Retinal pigment epithelial cell (primary cell): Measurements from ENCODE around the gene LIPT2.

Experiments used
- DNase-seq: peaks from one replicate; pipeline ENCODE4 v3.0.0-alpha.2; 2010; ENCODE audit warnings: low read depth
- H3K4me3 ChIP-seq: 2 replicates; pipeline ENCODE4 v1.5.1; 2011; ENCODE audit warnings: mild to moderate bottlenecking, low read length, control low read depth, moderate library complexity
- TF ChIP-seq, protein P1 (sequence below): conservative IDR thresholded peaks from 2 replicates; pipeline ENCODE4 v1.5.1; 2011; ENCODE audit warnings: low read depth, low read length, control low read depth, inconsistent platforms

LIPT2 gene

DNA sequence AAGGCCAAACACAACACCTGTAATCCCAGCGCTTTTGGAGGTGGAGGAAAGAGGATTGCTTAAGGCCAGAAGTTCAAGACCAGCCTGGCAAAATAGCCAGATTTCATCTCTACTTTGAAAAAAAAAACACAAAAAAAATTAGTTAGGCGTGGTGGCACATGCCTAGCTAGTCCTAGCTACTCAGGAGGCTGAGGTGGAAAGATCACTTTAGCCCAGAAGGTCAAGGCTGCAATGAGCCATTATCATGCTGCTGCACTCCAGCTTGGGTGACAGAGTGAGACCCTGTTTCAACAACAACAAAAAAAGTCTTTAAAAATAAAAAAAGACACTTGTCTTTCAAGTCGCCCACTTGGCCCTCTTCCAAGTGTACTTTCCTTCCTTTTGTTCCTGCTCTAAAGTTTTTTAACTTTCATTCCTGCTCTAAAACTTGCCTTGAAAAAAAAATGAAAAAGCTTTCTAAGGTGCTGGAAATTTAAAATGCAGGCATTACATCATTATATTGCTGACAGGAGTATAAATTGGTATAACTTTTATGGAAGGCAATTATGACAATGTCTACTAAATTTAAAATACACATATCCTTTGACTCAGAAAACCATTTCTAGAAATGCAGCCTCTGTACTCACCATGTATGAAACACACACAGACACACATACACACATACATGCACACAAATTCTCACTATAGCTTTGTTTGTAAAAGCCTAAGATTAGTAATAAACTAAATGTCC, 12.7 kb downstream of the LIPT2 start:
- H3K4me3 ChIP-seq: no peak overlapping the region
- DNase-seq: no peak
- TF ChIP-seq, protein P1, sequence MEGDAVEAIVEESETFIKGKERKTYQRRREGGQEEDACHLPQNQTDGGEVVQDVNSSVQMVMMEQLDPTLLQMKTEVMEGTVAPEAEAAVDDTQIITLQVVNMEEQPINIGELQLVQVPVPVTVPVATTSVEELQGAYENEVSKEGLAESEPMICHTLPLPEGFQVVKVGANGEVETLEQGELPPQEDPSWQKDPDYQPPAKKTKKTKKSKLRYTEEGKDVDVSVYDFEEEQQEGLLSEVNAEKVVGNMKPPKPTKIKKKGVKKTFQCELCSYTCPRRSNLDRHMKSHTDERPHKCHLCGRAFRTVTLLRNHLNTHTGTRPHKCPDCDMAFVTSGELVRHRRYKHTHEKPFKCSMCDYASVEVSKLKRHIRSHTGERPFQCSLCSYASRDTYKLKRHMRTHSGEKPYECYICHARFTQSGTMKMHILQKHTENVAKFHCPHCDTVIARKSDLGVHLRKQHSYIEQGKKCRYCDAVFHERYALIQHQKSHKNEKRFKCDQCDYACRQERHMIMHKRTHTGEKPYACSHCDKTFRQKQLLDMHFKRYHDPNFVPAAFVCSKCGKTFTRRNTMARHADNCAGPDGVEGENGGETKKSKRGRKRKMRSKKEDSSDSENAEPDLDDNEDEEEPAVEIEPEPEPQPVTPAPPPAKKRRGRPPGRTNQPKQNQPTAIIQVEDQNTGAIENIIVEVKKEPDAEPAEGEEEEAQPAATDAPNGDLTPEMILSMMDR: no peak

- TF ChIP-seq, protein P1: no peak
- no peak overlapping the region for H3K4me3 ChIP-seq
- no peak for DNase-seq
Observed at GRCh38 chr11:74479732-74480123, 13.8 kb downstream of the LIPT2 start.

DNA sequence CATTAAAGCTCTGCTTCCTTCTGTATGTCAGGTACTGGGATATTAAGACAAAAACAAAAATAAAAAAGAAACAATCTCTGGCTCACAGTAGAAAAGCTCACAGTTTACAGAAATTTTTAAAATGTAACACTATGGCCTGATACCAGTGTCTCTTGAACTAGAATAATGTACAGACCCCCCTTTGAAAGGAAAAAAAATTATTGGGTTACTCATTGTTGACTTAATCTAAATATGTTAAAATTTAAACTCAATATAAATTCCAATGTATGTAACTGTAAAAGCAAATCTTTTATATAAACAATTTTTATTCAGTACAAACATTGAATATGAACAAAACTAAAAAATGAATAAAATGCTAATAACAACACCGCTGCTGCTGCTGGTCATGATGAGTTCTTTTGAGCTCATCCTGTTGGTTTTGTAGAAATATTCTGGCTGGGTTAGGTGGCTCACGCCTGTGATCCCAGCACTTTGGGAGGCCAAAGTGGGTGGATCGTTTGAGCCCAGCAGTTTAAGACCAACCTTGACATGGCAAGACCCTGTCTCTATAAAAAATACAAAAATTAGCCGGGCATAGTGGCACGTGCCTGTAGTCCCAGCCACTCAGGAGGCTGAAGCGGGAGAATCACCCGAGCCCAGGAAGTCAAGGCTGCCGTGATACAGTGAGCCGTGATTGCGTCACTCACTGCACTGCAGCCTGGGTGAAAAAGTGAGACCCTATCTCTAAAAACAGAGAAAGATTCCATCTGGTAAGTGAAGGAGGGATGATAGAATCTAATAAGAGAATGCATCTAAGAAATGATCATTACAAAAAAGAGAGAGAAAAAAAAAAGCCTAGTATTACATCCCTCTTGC, 14.4 kb downstream of the LIPT2 start:
- H3K4me3 ChIP-seq: no peak overlapping the region
- TF ChIP-seq, protein P1: no peak
- DNase-seq: no peak

DNA sequence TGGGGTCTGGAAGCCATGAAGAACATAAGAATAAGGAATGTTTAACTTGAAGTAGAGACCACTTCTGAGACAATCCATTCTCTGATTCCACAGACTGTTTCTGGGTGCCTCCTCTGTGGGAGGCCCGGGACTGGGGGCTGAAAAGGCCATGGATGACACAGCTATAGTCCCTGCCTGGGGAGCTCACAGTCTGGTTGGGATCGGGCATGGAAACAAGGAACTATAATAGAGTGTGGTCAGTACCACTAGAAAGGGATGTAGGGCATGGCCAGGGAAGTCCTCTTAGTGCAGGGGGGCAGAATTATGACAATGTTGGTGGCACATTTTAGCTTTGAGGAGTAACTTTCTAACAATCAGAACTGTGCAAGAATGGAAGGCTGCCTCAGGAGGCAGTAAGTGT, 17.0 kb downstream of the LIPT2 start:
- no peak overlapping the region for H3K4me3 ChIP-seq
- TF ChIP-seq, protein P1: no peak
- no peak for DNase-seq

GRCh38 chr11:74474316-74474715, 19.2 kb downstream of the LIPT2 start:
- DNase-seq: no peak
- TF ChIP-seq, protein P1: no peak
- no peak overlapping the region for H3K4me3 ChIP-seq

DNA sequence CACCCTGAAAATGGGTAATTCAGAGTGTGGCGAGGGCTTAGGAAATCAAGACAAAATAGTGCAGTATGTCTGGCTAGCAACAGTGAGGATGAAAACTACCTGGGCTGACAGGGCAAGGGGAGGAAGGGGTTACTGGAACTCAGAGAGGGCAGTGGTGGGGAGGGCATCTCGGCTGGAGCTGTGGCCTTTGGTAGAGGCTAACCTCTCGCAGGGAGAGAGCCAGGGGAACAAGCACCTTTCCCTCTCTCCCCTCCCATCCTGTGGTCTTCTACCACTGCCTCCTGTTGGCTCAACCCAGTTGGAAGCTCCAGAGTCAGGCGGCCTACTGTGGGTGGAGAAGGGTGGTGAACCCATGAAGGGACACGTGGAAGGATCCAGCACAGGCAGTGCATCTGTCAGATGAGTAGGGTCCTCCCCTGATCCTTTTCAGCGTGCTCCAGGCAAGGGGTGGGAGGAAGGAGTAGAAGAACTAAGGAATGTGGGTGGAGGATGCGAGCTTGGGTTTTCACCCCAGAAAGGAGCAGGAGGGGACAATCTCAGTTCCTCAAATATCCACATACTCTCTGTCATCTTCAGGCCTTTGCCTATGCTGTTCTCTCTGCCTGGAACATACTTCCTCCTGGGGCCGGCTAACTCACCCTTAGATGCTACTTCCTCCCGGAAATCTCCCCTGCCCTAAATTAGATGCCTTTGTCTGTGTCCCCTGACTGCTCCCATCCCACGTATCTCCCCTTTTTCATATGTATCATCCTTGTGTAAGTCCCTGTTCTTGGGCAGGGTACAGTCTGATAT, 19.9 kb downstream of the LIPT2 start:
- H3K4me3 ChIP-seq: no peak overlapping the region
- TF ChIP-seq, protein P1: no peak
- no peak for DNase-seq
